ENCODE measurements around the gene BMS1. TPM values are rescaled to one million over a fixed set of nuclear protein-coding genes. Genes with fewer than 3 reads are reported as not detected.
"Not testable (repeated sequence)": the region's sequence is repeated elsewhere in the genome, so short reads cannot be mapped to it uniquely, and the experiment has no call there.

Gene BMS1
- total and polyA plus RNA-seq, 7 donors = 5.4 to 14.3 (median 12.2) TPM

GRCh38 chr10:42802876-42803275 lies 20.3 kb downstream of the BMS1 start:
- H3K4me1 ChIP-seq = no peaks in the 10 kb centered on the region
- TF ChIP-seq EP300 (IDR thresholded peaks at IDR 0.05) (no peak), POLR2A (IDR thresholded peaks at IDR 0.05) (no peak), POLR2AphosphoS5 (IDR thresholded peaks at IDR 0.05) (no peak), CTCF (IDR thresholded peaks at IDR 0.05) (no peak)
- peaks cover 27 to 94% (median 36%) of the 10 kb centered on the region in 4 donors for H3K36me3 ChIP-seq
- no peak overlapping the region for H3K27ac ChIP-seq
- DNase-seq = no peak
- no peaks in the 10 kb centered on the region for H3K9me3 ChIP-seq
- 92 to 94% methylated on average over 3 of the region's 3 CpGs for WGBS, 2 donors
- intact Hi-C loops (cut with DNase I) = no loop called here
- H3K4me3 ChIP-seq = no peak overlapping the region
- H3K27me3 ChIP-seq = no peaks in the 10 kb centered on the region

GRCh38 chr10:42809676-42810075 lies 27.1 kb downstream of the BMS1 start:
- Histone ChIP-seq H3K36me3 (peaks cover 0 to 73% (median 0%) of the 10 kb centered on the region in 4 donors), H3K9me3 (no peaks in the 10 kb centered on the region), H3K27ac (no peak overlapping the region), H3K4me1 (no peaks in the 10 kb centered on the region), H3K4me3 (no peak overlapping the region), H3K27me3 (no peaks in the 10 kb centered on the region)
- intact Hi-C loops (cut with DNase I) = no loop called here
- no peak for TF ChIP-seq EP300 (IDR thresholded peaks at IDR 0.05)
- TF ChIP-seq POLR2AphosphoS5 (IDR thresholded peaks at IDR 0.05) = no peak
- TF ChIP-seq POLR2A (IDR thresholded peaks at IDR 0.05) = no peak
- no peak for TF ChIP-seq CTCF (IDR thresholded peaks at IDR 0.05)
- DNase-seq = no peak
- WGBS, 2 donors = 85 to 95% methylated on average over 4 of the region's 4 CpGs

- no peaks in the 10 kb centered on the region for H3K9me3 ChIP-seq
- H3K4me3 ChIP-seq = no peak overlapping the region
- TF ChIP-seq POLR2A (IDR thresholded peaks at IDR 0.05) = no peak
- TF ChIP-seq EP300 (IDR thresholded peaks at IDR 0.05) = no peak
- TF ChIP-seq POLR2AphosphoS5 (IDR thresholded peaks at IDR 0.05) = no peak
- TF ChIP-seq CTCF (IDR thresholded peaks at IDR 0.05) = no peak
- H3K27me3 ChIP-seq = no peaks in the 10 kb centered on the region
- H3K4me1 ChIP-seq = no peaks in the 10 kb centered on the region
- H3K27ac ChIP-seq = no peak overlapping the region
- intact Hi-C loops (cut with DNase I) = no loop called here
- H3K36me3 ChIP-seq = peaks cover 0 to 60% (median 5%) of the 10 kb centered on the region in 4 donors
- DNase-seq = no peak
- 98 to 100% methylated on average over 4 of the region's 4 CpGs for WGBS, 2 donors
Observed at GRCh38 chr10:42812028-42812427, 29.4 kb downstream of the BMS1 start.

GRCh38 chr10:42813989-42814687 lies 31.5 kb downstream of the BMS1 start:
- H3K4me1 ChIP-seq; H3K4me3 ChIP-seq; DNase-seq; H3K27me3 ChIP-seq; intact Hi-C loops (cut with DNase I); H3K27ac ChIP-seq; H3K9me3 ChIP-seq: not testable (repeated sequence)
- WGBS, 2 donors = 95% methylated on average over 5 of the region's 5 CpGs
- H3K36me3 ChIP-seq = peaks cover 0 to 67% (median 9%) of the 10 kb centered on the region in 4 donors

GRCh38 chr10:42816334-42816733 lies 33.7 kb downstream of the BMS1 start:
- peaks cover 7 to 67% (median 13%) of the 10 kb centered on the region in 4 donors for H3K36me3 ChIP-seq
- not testable (repeated sequence) for H3K27ac ChIP-seq
- 89 to 94% methylated on average over 5 of the region's 5 CpGs for WGBS, 2 donors

GRCh38 chr10:42816912-42817311 lies 34.3 kb downstream of the BMS1 start:
- Histone ChIP-seq H3K27ac (no peak overlapping the region), H3K27me3 (no peaks in the 10 kb centered on the region), H3K4me3 (no peak overlapping the region), H3K4me1 (no peaks in the 10 kb centered on the region), H3K9me3 (no peaks in the 10 kb centered on the region), H3K36me3 (peaks cover 7 to 71% (median 13%) of the 10 kb centered on the region in 4 donors)
- no peak for TF ChIP-seq POLR2AphosphoS5 (IDR thresholded peaks at IDR 0.05)
- 91 to 92% methylated on average over 2 of the region's 2 CpGs for WGBS, 2 donors
- intact Hi-C loops (cut with DNase I) = no loop called here
- DNase-seq = no peak

More at GRCh38 chr10:42816334-42816733, 33.7 kb downstream of the BMS1 start:
- DNase-seq; H3K4me3 ChIP-seq; H3K4me1 ChIP-seq; H3K9me3 ChIP-seq; H3K27me3 ChIP-seq; intact Hi-C loops (cut with DNase I): not testable (repeated sequence)

GRCh38 chr10:42817417-42817816 lies 34.8 kb downstream of the BMS1 start:
- H3K4me1 ChIP-seq; H3K27me3 ChIP-seq; DNase-seq; intact Hi-C loops (cut with DNase I); H3K9me3 ChIP-seq; H3K27ac ChIP-seq; H3K4me3 ChIP-seq: not testable (repeated sequence)
- WGBS, 2 donors = 90 to 93% methylated on average over 3 of the region's 3 CpGs
- H3K36me3 ChIP-seq = peaks cover 7 to 69% (median 13%) of the 10 kb centered on the region in 4 donors

- intact Hi-C loops (cut with DNase I); H3K9me3 ChIP-seq; H3K4me1 ChIP-seq; DNase-seq; H3K27ac ChIP-seq; H3K27me3 ChIP-seq; H3K4me3 ChIP-seq: not testable (repeated sequence)
- WGBS, 2 donors = 86 to 87% methylated on average over 6 of the region's 6 CpGs
- H3K36me3 ChIP-seq = peaks cover 0 to 86% (median 21%) of the 10 kb centered on the region in 4 donors
Observed at GRCh38 chr10:42826759-42827158, 44.2 kb downstream of the BMS1 start.

Measured in sigmoid colon (tissue), 7 donors.